GM18951 (cell line): ENCODE measurements around the gene ARL5C.
A peak's percentile ranks its signal among the peaks of the same experiment; 100 is the strongest.

Source experiments
- POLR2A ChIP-seq: IDR thresholded peaks from 4 replicates; pipeline ENCODE4 v1.6.1; 2011; ENCODE audit warnings: mild to moderate bottlenecking; ENCODE audit not compliant: insufficient read length, insufficient read depth; ENCODE audit errors: extremely low read depth
- in situ Hi-C: fragments of 300-500 bp; cut with MboI; formaldehyde crosslinking; loops from one replicate; pipeline ENCODE4 v1.12.0; 2022; ENCODE audit warnings: low sequenced_read_pairs, mixed read lengths, inconsistent platforms; ENCODE audit not compliant: unreplicated experiment

ARL5C gene

GRCh38 chr17:39167476-39167875, 1.5 kb upstream of the ARL5C start:
- TF ChIP-seq POLR2A, result no peak
- in situ Hi-C loops, result no loop called here

DNA sequence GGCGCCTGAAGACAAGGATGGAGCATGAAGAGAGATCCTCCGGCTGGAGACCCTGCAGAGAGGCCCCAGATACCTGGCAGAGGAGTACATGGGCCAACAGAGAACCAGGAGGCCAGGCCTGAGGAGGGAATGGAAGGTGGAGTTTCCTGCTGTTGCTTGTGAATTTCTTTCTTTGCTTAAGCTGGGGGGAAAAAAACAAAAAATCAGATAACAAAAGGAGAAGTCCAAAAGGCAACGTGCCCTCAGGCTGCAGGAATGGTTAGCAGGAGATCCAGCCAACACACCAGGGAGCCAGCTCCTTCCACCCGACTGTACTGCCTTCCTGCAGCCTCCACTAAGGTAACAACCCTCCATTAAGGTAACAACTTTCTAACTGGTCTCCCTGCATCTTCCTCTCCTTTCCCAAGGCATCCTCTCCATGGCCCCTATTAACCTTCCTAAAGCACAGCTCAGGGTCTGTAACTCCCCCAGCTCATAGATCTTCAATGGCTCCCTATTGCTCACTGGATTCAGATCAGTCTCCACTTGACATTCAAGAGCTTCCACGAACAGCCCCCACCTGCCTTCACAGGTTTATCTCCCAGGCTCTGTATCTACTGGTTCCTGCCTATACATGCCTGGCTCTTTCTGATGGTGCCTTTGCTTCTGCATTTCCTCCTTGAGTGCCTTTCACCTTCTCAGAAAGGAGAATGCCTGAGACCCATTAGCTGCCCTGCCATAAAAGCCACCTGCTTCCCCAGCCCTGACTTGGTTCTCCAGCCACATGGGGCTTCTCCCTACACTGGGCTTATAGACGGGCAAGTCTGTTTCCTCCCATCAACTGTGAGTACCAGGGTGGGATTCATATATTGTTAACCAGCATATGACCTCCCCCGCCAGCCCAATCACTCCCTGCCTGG, 725 bp upstream of the ARL5C start:
- in situ Hi-C loops, result no loop called here
- no peak for TF ChIP-seq POLR2A

DNA sequence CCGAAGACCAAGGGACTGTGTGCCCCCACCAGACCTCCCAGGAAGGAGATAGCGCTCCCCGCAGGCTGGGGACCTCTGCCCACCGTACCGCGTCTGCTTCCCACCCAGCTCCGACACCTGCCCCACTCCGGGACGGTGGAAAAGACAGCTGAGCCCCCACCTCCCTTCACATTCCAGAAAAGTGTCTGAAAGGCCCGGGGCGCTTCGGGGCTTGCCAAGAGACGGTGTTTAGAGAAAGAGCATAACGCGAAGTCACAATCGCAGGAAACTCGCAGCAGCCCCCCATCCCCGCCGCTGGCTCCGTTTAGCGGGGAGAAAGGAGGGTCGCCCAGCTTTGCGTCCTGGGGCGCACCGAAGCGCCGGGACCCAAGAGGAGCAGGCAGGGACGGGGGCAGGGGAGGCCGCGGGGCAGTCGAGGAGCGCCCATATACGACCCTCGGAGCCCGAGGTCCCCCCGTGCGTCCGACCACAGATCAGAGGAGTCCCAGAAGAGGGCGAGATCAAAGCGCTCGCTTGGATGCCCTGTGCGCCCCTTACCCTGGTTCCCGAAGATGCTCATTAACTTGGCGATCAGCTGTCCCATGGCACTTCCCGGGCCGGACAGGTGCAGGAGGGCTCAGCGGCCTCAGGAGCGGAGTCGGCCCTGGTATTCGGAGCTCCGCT, 652 bp downstream of the ARL5C start:
- in situ Hi-C loops, result no loop called here
- TF ChIP-seq POLR2A, result no peak

- peak; percentile 27 for TF ChIP-seq POLR2A
- in situ Hi-C loops, result no loop called here
Observed at GRCh38 chr17:39164675-39165143, 1.3 kb downstream of the ARL5C start.

GRCh38 chr17:39161962-39162361, 4.0 kb downstream of the ARL5C start:
- TF ChIP-seq POLR2A, result no peak
- in situ Hi-C loops, result no loop called here

DNA sequence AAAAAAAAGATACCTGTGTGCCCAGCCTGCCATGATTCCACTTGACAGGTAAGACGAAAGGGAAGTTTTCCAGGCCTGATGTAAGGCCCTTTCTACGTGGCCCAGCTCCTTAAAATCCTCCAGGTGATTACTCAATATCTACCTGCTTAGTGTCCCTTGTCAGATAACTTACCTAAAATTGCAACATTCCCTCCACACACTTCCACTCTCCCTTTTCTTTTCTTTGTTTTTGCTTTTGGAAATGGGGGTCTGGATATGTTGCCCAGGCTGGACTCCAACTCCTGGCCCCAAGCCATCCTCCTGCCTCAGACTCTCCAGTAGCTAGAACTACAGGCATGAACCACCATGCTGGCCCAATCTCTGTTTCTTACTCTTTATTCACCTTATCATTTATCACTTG, 7.3 kb downstream of the ARL5C start:
- no peak for TF ChIP-seq POLR2A
- in situ Hi-C loops, result loop anchor here (10.0 kb wide), 1 partner anchor 174 kb away; no protein-coding TSS in a partner anchor

DNA sequence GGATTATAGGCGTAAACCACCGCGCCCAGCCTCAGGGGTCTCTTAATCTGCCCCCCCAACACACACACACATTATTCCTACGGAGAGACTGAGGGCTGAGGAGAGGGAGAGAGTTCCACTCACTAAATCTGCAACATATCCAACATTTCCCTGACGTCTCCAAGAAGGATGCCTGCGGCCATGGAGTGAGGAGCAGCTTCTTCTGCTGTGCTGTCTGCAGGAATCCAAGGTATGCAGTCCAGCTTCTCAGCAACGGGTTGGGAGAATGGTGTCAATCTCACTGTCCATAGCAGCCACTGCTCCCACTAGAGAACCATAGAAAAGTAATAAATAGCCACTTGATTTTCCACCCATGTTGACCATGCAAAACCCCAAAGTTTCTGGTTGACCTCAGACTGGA, 9.5 kb downstream of the ARL5C start:
- in situ Hi-C loops, result loop anchor here (10.0 kb wide), 1 partner anchor 172 kb away; no protein-coding TSS in a partner anchor
- TF ChIP-seq POLR2A, result no peak

DNA sequence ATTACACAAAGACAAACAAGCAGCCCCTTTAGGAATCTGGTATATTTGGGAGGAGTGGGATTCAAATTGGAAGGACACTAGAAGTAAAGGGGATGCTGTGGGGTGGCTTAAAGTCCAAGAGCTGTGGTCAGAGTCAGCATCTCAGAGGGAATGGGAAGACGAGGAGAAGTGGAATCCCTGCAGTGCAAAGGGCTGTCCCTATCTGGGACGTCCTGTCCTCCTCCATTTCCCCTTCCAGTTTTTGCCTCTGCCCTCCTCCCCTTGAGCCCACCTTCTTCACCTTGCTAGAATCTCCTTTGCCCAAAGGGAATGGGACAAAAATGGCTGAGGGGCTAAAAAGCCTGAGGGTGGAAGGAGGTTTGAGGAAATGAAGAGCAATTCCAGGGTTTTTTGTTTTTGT, 10.3 kb downstream of the ARL5C start:
- TF ChIP-seq POLR2A, result no peak
- in situ Hi-C loops, result loop anchor here (10.0 kb wide), 1 partner anchor 171 kb away; no protein-coding TSS in a partner anchor

DNA sequence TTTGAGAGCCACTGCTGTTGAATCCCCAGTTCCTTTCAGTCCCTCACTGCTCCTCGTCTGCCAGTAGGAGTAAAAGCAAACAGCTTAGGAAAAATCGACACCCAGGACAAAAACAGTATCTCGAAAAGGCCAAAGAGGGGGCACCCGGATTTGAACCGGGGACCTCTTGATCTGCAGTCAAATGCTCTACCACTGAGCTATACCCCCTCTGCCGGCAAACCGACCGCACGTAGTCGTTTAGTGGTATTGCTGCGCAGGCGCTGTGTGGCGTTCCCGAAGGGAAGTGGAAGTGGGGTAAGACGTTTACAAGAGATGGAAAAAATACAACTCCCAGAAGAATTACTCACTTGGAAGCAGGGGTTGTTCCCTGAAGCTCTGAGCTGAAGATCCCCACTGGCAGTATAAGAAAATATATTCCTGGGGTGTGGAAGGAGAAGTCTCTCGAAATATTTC, 12.3 kb downstream of the ARL5C start:
- TF ChIP-seq POLR2A, result no peak
- in situ Hi-C loops, result loop anchor here (10.0 kb wide), 1 partner anchor 169 kb away; no protein-coding TSS in a partner anchor

GRCh38 chr17:39151943-39152818, 13.8 kb downstream of the ARL5C start:
- no peak for TF ChIP-seq POLR2A
- in situ Hi-C loops, result loop anchor here (10.0 kb wide), 1 partner anchor 167 kb away; no protein-coding TSS in a partner anchor

DNA sequence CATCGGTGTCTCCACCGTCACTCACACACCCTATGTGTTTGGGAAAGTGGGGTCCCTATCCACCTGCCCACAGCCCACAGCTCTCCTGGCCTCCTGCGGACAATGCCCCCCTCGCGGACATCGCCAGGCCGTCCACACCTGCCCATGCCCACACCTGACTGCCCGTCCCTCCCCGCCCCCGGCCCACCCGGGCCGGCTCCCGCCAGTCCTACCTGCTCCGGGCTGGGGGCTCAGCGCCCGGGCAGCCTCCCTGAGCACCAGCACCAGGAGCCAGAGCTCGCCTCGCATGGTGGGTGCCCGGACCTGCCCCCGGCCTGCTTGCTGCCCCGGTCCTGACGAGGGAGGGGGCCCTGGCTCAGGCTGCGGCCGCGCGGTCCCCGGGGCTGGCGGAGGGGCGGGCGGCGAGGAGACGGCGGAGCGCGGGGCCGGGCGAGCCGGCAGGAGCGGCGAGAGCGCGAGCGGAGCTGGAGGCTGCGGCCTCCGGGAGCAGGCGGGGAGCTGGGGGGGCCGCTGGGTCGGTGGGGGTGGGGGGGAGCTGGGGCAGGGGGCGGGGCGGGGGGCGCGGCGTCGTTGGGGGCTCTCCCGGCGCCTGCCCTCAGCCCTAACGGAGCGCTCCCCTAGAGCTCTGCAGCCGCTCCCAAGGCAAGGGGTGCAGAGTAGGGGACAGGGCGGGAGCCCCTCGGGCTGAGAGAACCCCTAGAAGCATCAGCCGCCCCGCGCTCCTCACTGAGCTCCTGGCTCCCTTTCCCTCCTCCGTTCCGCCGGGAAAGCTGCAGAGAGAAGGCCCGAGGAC, 14.6 kb downstream of the ARL5C start, which contains the start of gene PLXDC1:
Gene PLXDC1, minus strand, starts transcription at position 488 of the 793 bp plus-strand sequence. Its CDS starts 200 bp downstream, at position 288.
- in situ Hi-C loops, result loop anchor here (10.0 kb wide), 1 partner anchor 167 kb away; no protein-coding TSS in a partner anchor
- no peak for TF ChIP-seq POLR2A

- no peak for TF ChIP-seq POLR2A
- in situ Hi-C loops, result loop anchor here (10.0 kb wide), 1 partner anchor 166 kb away; no protein-coding TSS in a partner anchor
Observed at GRCh38 chr17:39150795-39151149, 15.2 kb downstream of the ARL5C start.
